K562 (cell line): ENCODE measurements around the gene EGFR. TPM values are rescaled to one million over a fixed set of nuclear protein-coding genes. Genes with fewer than 3 reads are reported as not detected.

Experiments used
- ATAC-seq: fragments of 200-7000 bp; cut with Tn5 transposase; 3 replicates; pipeline ENCODE4 v1.9.1; 2020; ENCODE audit warnings: moderate library complexity
- BruUV-seq: library from RNA; stranded (reverse); fragments of 400-500 nt; replicated peaks from 2 replicates; lab custom pipeline; 2021; lab: Mats Ljungman, UMichigan
- CTCF ChIA-PET: fragments of 300-600 bp; formaldehyde crosslinking; extraction: SDS; loops from one replicate; lab custom pipeline; 2021; ENCODE audit warnings: low intra/inter-chr PET ratio; lab: Yijun Ruan, JAX
- POLR2A ChIA-PET: fragments of 300-600, 350-650 bp; sonication (Branson Sonifier 250); formaldehyde crosslinking; extraction: SDS; loops from one replicate; lab custom pipeline; 2021; ENCODE audit warnings: antibody characterized with exemption, inconsistent platforms; lab: Yijun Ruan, JAX
- DNase-seq, 4 experiments: peaks; one replicate each; pipeline versions ENCODE4 v3.0.0 to v3.0.0-alpha.2; 2011 to 2018; ENCODE audit warnings: low spot score in 3 of 4, mixed read lengths in 3 of 4; ENCODE audit errors: extremely low read depth in 1 of 4
- FAIRE-seq: peaks from 2 replicates; lab custom pipeline; 2011; peaks lifted over from hg19 to GRCh38; lab: Jason Lieb, UNC
- H2AFZ ChIP-seq: 2 replicates; pipeline ENCODE4 v1.6.0; 2011; ENCODE audit warnings: low read depth, low read length, control low read depth, inconsistent platforms
- H3K27ac ChIP-seq: fragments of 200-600 bp; 3 replicates; pipeline ENCODE4 v1.8.0; 2011; ENCODE audit warnings: low read depth, mild to moderate bottlenecking, control low read depth, inconsistent platforms, low read length, moderate library complexity, mixed read lengths; ENCODE audit errors: extremely low read depth
- H3K27me3 ChIP-seq, 2 experiments: fragments of 300-600 bp in 1 of 2; 2 replicates in 1 of 2; 3 replicates in 1 of 2; pipeline versions ENCODE4 v1.6.0 to v1.8.0; 2011; ENCODE audit warnings: inconsistent platforms in 2 of 2, low read length in 2 of 2, mild to moderate bottlenecking in 1 of 2, mixed read lengths in 1 of 2, moderate library complexity in 1 of 2; ENCODE audit not compliant: control insufficient read depth in 2 of 2, insufficient read depth in 2 of 2
- H3K36me3 ChIP-seq: fragments of 300-600 bp; 3 replicates; pipeline ENCODE4 v1.8.0; 2011; ENCODE audit warnings: mild to moderate bottlenecking, low read length, inconsistent platforms; ENCODE audit not compliant: control insufficient read depth, insufficient read depth
- H3K4me1 ChIP-seq, 2 experiments: fragments of 200-600 bp in 1 of 2; replicated peaks in 1 of 2; 2 replicates in 1 of 2; 3 replicates in 1 of 2; pipeline versions ENCODE4 v1.5.1 to v1.8.0; 2011; ENCODE audit warnings: inconsistent platforms in 2 of 2, low read length in 2 of 2, mild to moderate bottlenecking in 1 of 2, mixed read lengths in 1 of 2, moderate library complexity in 1 of 2; ENCODE audit not compliant: control insufficient read depth in 2 of 2, insufficient read depth in 2 of 2
- H3K4me2 ChIP-seq: 2 replicates; pipeline ENCODE4 v1.6.1; 2011; ENCODE audit warnings: low read length, control low read depth, inconsistent platforms, mixed read lengths; ENCODE audit not compliant: insufficient read depth
- H3K4me3 ChIP-seq: fragments of 200-600 bp; sonication (generic), shearing (Covaris generic); 2 replicates; pipeline ENCODE4 v1.5.1; 2016; ENCODE audit warnings: control low read depth, inconsistent platforms
- H3K79me2 ChIP-seq: fragments of 200-600 bp; 3 replicates; pipeline ENCODE4 v1.8.0; 2011; ENCODE audit warnings: low read length, inconsistent platforms; ENCODE audit not compliant: control insufficient read depth, insufficient read depth
- H3K9ac ChIP-seq, 2 experiments: 2 replicates each; pipeline versions ENCODE4 v1.6.0 to v1.6.1; 2011; ENCODE audit warnings: low read depth in 2 of 2, low read length in 2 of 2, control low read depth in 1 of 2, inconsistent platforms in 1 of 2, mild to moderate bottlenecking in 1 of 2, mixed read lengths in 1 of 2; ENCODE audit not compliant: insufficient read depth in 1 of 2
- H3K9me1 ChIP-seq: one replicate; pipeline ENCODE4 v1.6.0; 2011; ENCODE audit warnings: inconsistent platforms, mild to moderate bottlenecking, low read length, moderate library complexity; ENCODE audit not compliant: control insufficient read depth, insufficient read depth
- H3K9me3 ChIP-seq: replicated peaks from 2 replicates; pipeline ENCODE4 v1.5.1; 2011; ENCODE audit warnings: low read depth, low read length, inconsistent platforms; ENCODE audit not compliant: control insufficient read depth, insufficient read depth
- H4K20me1 ChIP-seq: replicated peaks from 2 replicates; pipeline ENCODE4 v1.6.1; 2011; ENCODE audit warnings: low read length, inconsistent platforms, mixed read lengths; ENCODE audit not compliant: control insufficient read depth, insufficient read depth
- ARHGAP35 ChIP-seq: fragments of 450-650 bp; IDR thresholded peaks from 2 replicates; pipeline ENCODE4 v1.6.1; 2018; ENCODE audit not compliant: partially characterized antibody
- CCNT2 ChIP-seq: IDR thresholded peaks from 2 replicates; pipeline ENCODE4 v1.6.1; 2011; ENCODE audit warnings: borderline replicate concordance, low read depth, mild to moderate bottlenecking, moderate library complexity, mixed read lengths, low read length; ENCODE audit not compliant: insufficient read length; ENCODE audit errors: extremely low read depth
- EGR1 ChIP-seq: fragments of 450-650 bp; conservative IDR thresholded peaks from 2 replicates; pipeline ENCODE4 v1.6.1; 2017; ENCODE audit warnings: mild to moderate bottlenecking
- ELF4 ChIP-seq: fragments of 450-650 bp; formaldehyde crosslinking; IDR thresholded peaks from 2 replicates; pipeline ENCODE4 v1.4.0; 2022; ENCODE audit warnings: missing genetic modification characterization
- HLTF ChIP-seq: fragments of 450-650 bp; IDR thresholded peaks from 2 replicates; pipeline ENCODE4 v1.6.1; 2016
- SUPT5H ChIP-seq: fragments of 450-650 bp; IDR thresholded peaks from 2 replicates; pipeline ENCODE4 v1.6.1; 2016
- TBP ChIP-seq: optimal IDR thresholded peaks from 2 replicates; pipeline ENCODE3; 2011; ENCODE audit warnings: low read depth, low read length, improper control_type of control experiment
- ZNF253 ChIP-seq: fragments of 250-450 bp; sonication (Bioruptor Pico); conservative IDR thresholded peaks from 2 replicates; pipeline ENCODE4 v1.6.1; 2021; ENCODE audit warnings: mild to moderate bottlenecking
- WGBS: fragments of 100-300 bp; shearing (Covaris generic); methylation state at CpG from one replicate; pipeline ENCODE4 v1.1.6; 2016; ENCODE audit warnings: low coverage, mixed read lengths; ENCODE audit not compliant: insufficient coverage; ENCODE audit errors: missing lambda C conversion rate; 5-methylcytosine and 5-hydroxymethylcytosine counted together
- in situ Hi-C: fragments of 300-500 bp; cut with MboI; formaldehyde crosslinking; loops from 4 replicates; pipeline ENCODE4 v1.15.0; 2018; ENCODE audit warnings: inconsistent platforms, mixed read lengths
- intact Hi-C: fragments of 100-400 bp; cut with micrococcal nuclease; formaldehyde crosslinking; loops from 2 replicates; pipeline ENCODE4 v1.14.2; 2022
- polyA plus RNA-seq, 8 experiments: library from polyadenylated mRNA; depleted of rRNA in 4 of 8; stranded (reverse) in 5 of 8; unstranded in 3 of 8; fragments of >200 nt; fragmentation: Nextera tagmentation in 2 of 8; fragmentation: Illumina TruSeq in 1 of 8; extraction: Ambion mirVana in 2 of 8; extraction: Trizol in 1 of 8; gene quantifications; 2 replicates each; pipeline versions ENCODE4 v1.2.1 to v1.2.3, GENCODE V29; 2011 to 2014; ENCODE audit warnings: inconsistent platforms in 1 of 8, missing spikeins in 1 of 8
- total RNA-seq, 7 experiments: library from RNA; depleted of rRNA in 6 of 7; stranded (reverse); fragments of >200 nt in 6 of 7; fragmentation: Illumina TruSeq in 2 of 7; extraction: Trizol in 2 of 7; gene quantifications; 2 replicates each; pipeline versions ENCODE4 v1.2.1 to v1.2.3, GENCODE V29; 2011 to 2021; ENCODE audit warnings: low replicate concordance in 1 of 7
- TF ChIP-seq, protein P1 (sequence below), 3 experiments: fragments of 200-800 bp in 1 of 3; fragments of 250-450 bp in 1 of 3; fragments of 450-650 bp in 1 of 3; sonication (Bioruptor Pico) in 1 of 3; sonication (Bioruptor generic) in 1 of 3; formaldehyde crosslinking in 1 of 3; IDR thresholded peaks; 2 replicates each; pipeline versions ENCODE4 v1.6.1 to v1.8.0; 2016 to 2022; ENCODE audit warnings: mild to moderate bottlenecking in 2 of 3, missing genetic modification characterization in 2 of 3, missing compliant biosample characterization in 1 of 3, moderate library complexity in 1 of 3
- TF ChIP-seq, protein P2 (sequence below): fragments of 450-650 bp; conservative IDR thresholded peaks from 2 replicates; pipeline ENCODE4 v1.6.1; 2016; ENCODE audit warnings: missing genetic modification characterization, low read depth, mild to moderate bottlenecking, missing compliant biosample characterization, moderate library complexity
- TF ChIP-seq, protein P3 (sequence below): sonication (generic); formaldehyde crosslinking; IDR thresholded peaks from 2 replicates; pipeline ENCODE4 v1.8.0; 2022; ENCODE audit warnings: mild to moderate bottlenecking, missing genetic modification reagents

Gene EGFR
- total and polyA plus RNA-seq, 9 of the 15 experiments (the other 6 are each of a cell fraction or from before 2014, with no cell fraction given), result 0.13 TPM; not detected in 8

DNA sequence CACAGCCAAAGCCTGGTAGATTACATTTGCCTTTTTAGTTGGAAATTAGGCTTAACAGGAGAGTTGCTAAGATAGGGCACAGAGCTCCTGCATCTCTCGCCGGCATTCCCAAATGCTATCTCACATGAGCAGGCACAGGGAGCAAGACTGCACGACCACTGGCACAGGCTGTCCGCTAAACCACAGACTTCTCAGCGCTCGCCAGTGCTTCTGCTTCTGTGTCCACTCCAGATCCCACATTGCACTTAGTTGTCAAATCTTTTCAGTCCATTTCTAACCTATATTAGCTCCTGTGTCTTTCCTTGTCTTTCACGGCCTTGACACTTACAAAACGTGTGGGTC, 138.9 kb downstream of the EGFR start:
- peaks cover 0 to 6% of the 10 kb centered on the region in 2 experiments; a peak in 1 of 5 replicates for H3K4me1 ChIP-seq
- BruUV-seq, result no TSS peak
- peaks cover 23 to 53% of the 10 kb centered on the region in 2 experiments for H3K27me3 ChIP-seq
- WGBS, result 4% methylated on average over 8 of the region's 8 CpGs
- no peaks in the 10 kb centered on the region for H3K9me1 ChIP-seq
- H4K20me1 ChIP-seq, result no peaks in the 10 kb centered on the region; the same call in 1 of the 2 replicates
- FAIRE-seq (no peak), ATAC-seq (peak; percentile 33), DNase-seq (no peak)
- no peak overlapping the region for H3K27ac ChIP-seq
- H3K9ac ChIP-seq, result no peak overlapping the region
- in situ Hi-C loops (no loop called here), intact Hi-C loops (loop anchor here (10.0 kb wide), 1 partner anchor 57 kb away; no protein-coding TSS in a partner anchor)
- CTCF ChIA-PET, result no interaction called here
- no peak overlapping the region for H3K4me3 ChIP-seq
- POLR2A ChIA-PET, result interaction anchor here (1.0 kb wide), 1 partner anchor 12 kb away, joined by 3 read pairs; no protein-coding TSS in a partner anchor
- H3K36me3 ChIP-seq, result no peaks in the 10 kb centered on the region
- no peak overlapping the region for H3K4me2 ChIP-seq
- H3K79me2 ChIP-seq, result no peaks in the 10 kb centered on the region
- H2AFZ ChIP-seq, result no peak overlapping the region
- H3K9me3 ChIP-seq, result no peaks in the 10 kb centered on the region
- TF ChIP-seq HLTF (no peak), ARHGAP35 (no peak), EGR1 (no peak), TBP (no peak), ELF4 (CRISPR knock-in tag) (no peak), SUPT5H (no peak), CCNT2 (no peak), ZNF253 (CRISPR knock-in tag) (no peak)
- TF ChIP-seq, protein P1, sequence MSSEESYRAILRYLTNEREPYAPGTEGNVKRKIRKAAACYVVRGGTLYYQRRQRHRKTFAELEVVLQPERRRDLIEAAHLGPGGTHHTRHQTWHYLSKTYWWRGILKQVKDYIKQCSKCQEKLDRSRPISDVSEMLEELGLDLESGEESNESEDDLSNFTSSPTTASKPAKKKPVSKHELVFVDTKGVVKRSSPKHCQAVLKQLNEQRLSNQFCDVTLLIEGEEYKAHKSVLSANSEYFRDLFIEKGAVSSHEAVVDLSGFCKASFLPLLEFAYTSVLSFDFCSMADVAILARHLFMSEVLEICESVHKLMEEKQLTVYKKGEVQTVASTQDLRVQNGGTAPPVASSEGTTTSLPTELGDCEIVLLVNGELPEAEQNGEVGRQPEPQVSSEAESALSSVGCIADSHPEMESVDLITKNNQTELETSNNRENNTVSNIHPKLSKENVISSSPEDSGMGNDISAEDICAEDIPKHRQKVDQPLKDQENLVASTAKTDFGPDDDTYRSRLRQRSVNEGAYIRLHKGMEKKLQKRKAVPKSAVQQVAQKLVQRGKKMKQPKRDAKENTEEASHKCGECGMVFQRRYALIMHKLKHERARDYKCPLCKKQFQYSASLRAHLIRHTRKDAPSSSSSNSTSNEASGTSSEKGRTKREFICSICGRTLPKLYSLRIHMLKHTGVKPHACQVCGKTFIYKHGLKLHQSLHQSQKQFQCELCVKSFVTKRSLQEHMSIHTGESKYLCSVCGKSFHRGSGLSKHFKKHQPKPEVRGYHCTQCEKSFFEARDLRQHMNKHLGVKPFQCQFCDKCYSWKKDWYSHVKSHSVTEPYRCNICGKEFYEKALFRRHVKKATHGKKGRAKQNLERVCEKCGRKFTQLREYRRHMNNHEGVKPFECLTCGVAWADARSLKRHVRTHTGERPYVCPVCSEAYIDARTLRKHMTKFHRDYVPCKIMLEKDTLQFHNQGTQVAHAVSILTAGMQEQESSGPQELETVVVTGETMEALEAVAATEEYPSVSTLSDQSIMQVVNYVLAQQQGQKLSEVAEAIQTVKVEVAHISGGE (CRISPR knock-in tag; IDR thresholded peaks at IDR 0.05), result no peak
- TF ChIP-seq, protein P2, sequence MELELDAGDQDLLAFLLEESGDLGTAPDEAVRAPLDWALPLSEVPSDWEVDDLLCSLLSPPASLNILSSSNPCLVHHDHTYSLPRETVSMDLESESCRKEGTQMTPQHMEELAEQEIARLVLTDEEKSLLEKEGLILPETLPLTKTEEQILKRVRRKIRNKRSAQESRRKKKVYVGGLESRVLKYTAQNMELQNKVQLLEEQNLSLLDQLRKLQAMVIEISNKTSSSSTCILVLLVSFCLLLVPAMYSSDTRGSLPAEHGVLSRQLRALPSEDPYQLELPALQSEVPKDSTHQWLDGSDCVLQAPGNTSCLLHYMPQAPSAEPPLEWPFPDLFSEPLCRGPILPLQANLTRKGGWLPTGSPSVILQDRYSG, result no peak
- TF ChIP-seq, protein P3, sequence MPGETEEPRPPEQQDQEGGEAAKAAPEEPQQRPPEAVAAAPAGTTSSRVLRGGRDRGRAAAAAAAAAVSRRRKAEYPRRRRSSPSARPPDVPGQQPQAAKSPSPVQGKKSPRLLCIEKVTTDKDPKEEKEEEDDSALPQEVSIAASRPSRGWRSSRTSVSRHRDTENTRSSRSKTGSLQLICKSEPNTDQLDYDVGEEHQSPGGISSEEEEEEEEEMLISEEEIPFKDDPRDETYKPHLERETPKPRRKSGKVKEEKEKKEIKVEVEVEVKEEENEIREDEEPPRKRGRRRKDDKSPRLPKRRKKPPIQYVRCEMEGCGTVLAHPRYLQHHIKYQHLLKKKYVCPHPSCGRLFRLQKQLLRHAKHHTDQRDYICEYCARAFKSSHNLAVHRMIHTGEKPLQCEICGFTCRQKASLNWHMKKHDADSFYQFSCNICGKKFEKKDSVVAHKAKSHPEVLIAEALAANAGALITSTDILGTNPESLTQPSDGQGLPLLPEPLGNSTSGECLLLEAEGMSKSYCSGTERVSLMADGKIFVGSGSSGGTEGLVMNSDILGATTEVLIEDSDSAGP (CRISPR knock-in tag), result no peak
